ENCODE measurements around the gene B3GALNT1. TPM values are rescaled to one million over a fixed set of nuclear protein-coding genes. Genes with fewer than 3 reads are reported as not detected.

Gene B3GALNT1
- polyA plus RNA-seq, 2 of the 4 experiments (the other 2 are of a cell fraction), result 0.13 to 0.14 TPM

DNA sequence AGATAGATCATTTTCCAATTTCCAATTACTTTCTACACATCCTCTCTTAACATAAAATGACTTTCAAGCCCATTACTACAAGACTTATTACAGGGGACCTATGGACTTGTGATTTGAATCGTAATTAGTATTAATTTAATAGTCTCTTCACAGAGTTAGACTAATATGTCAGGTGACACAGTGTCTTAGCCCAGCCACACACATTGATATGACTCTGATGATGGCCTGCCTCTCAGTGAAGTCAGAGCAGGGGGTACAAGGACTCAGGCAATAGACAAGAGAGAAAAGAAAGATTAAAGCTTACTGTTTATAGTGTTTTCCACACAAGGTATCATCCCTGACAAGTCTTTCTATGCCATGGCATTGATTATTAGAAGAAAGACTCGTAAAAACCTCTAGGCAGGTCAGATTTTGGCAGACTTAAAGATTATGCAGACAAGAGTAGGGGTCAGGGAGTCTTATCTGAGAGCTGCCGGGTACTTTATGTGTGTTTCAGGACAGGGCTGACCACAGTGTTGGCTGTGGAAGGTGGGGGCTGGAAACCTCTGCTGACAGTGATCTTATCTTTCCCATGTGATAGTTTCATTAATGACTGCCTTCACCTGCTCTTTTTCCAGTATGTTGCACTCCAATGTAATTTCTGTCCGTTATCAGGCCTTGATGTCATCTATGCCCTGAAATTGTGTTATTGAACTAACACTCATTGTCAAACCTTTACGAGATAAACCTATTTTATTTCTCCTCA, 50.1 kb downstream of the B3GALNT1 start:
- FAIRE-seq (no peak), ATAC-seq (no peak)
- POLR2A ChIA-PET, result no interaction called here

GRCh38 chr3:161051856-161052255, 53.3 kb downstream of the B3GALNT1 start:
- no peaks in the 10 kb centered on the region for H3K4me1 ChIP-seq
- no peak overlapping the region for H3K27ac ChIP-seq
- CTCF ChIA-PET, result no interaction called here
- 43% methylated on average over 6 of the region's 6 CpGs for WGBS (ENCODE audit: missing lambda C conversion rate)
- ATAC-seq (no peak), DNase-seq (ENCODE audit: low read depth in 1 of 2, low spot score in 1 of 2) (no peak), FAIRE-seq (no peak)
- no peaks in the 10 kb centered on the region for H3K9me3 ChIP-seq
- no peak overlapping the region for H3K4me3 ChIP-seq
- H3K4me2 ChIP-seq, result no peak overlapping the region
- POLR2A ChIA-PET, result no interaction called here
- TF ChIP-seq EP300 (IDR thresholded peaks at IDR 0.05) (no peak), TFCP2L1 (CRISPR knock-in tag; IDR thresholded peaks at IDR 0.05) (no peak), BHLHE40 (IDR thresholded peaks at IDR 0.05; ENCODE audit: low read depth, low read length) (no peak), NPAS2 (CRISPR knock-in tag; IDR thresholded peaks at IDR 0.05; ENCODE audit: borderline replicate concordance) (no peak), NFE2L2 (conservative IDR thresholded peaks at IDR 0.05; ENCODE audit: low read length) (no peak), TP53 (CRISPR knock-in tag; IDR thresholded peaks at IDR 0.05) (no peak), MAFK (IDR thresholded peaks at IDR 0.05; ENCODE audit: partially characterized antibody) (no peak), MAZ (IDR thresholded peaks at IDR 0.05; ENCODE audit: borderline replicate concordance, low read depth, low read length) (no peak)
- TF ChIP-seq, protein P1, sequence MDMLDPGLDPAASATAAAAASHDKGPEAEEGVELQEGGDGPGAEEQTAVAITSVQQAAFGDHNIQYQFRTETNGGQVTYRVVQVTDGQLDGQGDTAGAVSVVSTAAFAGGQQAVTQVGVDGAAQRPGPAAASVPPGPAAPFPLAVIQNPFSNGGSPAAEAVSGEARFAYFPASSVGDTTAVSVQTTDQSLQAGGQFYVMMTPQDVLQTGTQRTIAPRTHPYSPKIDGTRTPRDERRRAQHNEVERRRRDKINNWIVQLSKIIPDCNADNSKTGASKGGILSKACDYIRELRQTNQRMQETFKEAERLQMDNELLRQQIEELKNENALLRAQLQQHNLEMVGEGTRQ (IDR thresholded peaks at IDR 0.05), result no peak
- TF ChIP-seq, protein P2, sequence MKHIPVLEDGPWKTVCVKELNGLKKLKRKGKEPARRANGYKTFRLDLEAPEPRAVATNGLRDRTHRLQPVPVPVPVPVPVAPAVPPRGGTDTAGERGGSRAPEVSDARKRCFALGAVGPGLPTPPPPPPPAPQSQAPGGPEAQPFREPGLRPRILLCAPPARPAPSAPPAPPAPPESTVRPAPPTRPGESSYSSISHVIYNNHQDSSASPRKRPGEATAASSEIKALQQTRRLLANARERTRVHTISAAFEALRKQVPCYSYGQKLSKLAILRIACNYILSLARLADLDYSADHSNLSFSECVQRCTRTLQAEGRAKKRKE (CRISPR knock-in tag; IDR thresholded peaks at IDR 0.05; ENCODE audit: low read depth), result no peak
- TF ChIP-seq, protein P3, sequence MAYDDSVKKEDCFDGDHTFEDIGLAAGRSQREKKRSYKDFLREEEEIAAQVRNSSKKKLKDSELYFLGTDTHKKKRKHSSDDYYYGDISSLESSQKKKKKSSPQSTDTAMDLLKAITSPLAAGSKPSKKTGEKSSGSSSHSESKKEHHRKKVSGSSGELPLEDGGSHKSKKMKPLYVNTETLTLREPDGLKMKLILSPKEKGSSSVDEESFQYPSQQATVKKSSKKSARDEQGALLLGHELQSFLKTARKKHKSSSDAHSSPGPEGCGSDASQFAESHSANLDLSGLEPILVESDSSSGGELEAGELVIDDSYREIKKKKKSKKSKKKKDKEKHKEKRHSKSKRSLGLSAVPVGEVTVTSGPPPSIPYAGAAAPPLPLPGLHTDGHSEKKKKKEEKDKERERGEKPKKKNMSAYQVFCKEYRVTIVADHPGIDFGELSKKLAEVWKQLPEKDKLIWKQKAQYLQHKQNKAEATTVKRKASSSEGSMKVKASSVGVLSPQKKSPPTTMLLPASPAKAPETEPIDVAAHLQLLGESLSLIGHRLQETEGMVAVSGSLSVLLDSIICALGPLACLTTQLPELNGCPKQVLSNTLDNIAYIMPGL (CRISPR knock-in tag; IDR thresholded peaks at IDR 0.05; ENCODE audit: borderline replicate concordance), result no peak

More for the DNA sequence above, 50.1 kb downstream of the B3GALNT1 start:
- no peak overlapping the region for H3K27ac ChIP-seq
- no peak for TF ChIP-seq TP53 (CRISPR knock-in tag; IDR thresholded peaks at IDR 0.05)
- TF ChIP-seq, protein P4, sequence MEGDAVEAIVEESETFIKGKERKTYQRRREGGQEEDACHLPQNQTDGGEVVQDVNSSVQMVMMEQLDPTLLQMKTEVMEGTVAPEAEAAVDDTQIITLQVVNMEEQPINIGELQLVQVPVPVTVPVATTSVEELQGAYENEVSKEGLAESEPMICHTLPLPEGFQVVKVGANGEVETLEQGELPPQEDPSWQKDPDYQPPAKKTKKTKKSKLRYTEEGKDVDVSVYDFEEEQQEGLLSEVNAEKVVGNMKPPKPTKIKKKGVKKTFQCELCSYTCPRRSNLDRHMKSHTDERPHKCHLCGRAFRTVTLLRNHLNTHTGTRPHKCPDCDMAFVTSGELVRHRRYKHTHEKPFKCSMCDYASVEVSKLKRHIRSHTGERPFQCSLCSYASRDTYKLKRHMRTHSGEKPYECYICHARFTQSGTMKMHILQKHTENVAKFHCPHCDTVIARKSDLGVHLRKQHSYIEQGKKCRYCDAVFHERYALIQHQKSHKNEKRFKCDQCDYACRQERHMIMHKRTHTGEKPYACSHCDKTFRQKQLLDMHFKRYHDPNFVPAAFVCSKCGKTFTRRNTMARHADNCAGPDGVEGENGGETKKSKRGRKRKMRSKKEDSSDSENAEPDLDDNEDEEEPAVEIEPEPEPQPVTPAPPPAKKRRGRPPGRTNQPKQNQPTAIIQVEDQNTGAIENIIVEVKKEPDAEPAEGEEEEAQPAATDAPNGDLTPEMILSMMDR (IDR thresholded peaks at IDR 0.05), result no peak
- TF ChIP-seq GATA3 (IDR thresholded peaks at IDR 0.05; ENCODE audit: borderline replicate concordance), result no peak
- TF ChIP-seq, protein P5, sequence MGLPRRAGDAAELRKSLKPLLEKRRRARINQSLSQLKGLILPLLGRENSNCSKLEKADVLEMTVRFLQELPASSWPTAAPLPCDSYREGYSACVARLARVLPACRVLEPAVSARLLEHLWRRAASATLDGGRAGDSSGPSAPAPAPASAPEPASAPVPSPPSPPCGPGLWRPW (IDR thresholded peaks at IDR 0.05), result no peak
- no peak for TF ChIP-seq RCOR1 (IDR thresholded peaks at IDR 0.05; ENCODE audit: low read depth, low read length)
- TF ChIP-seq POLR2AphosphoS2 (conservative IDR thresholded peaks at IDR 0.05; ENCODE audit: low read length), result no peak
- no peak for TF ChIP-seq BHLHE40 (IDR thresholded peaks at IDR 0.05; ENCODE audit: low read depth, low read length)
- TF ChIP-seq MAZ (IDR thresholded peaks at IDR 0.05; ENCODE audit: borderline replicate concordance, low read depth, low read length), result no peak
- no peak for TF ChIP-seq HEYL (CRISPR knock-in tag; IDR thresholded peaks at IDR 0.05)
- TF ChIP-seq CHD4 (IDR thresholded peaks at IDR 0.05; ENCODE audit: borderline replicate concordance), result no peak
- TF ChIP-seq FOSB (CRISPR knock-in tag; IDR thresholded peaks at IDR 0.05), result no peak
- TF ChIP-seq EHMT2 (IDR thresholded peaks at IDR 0.05; ENCODE audit: low read depth), result no peak
- TF ChIP-seq ZFP36 (IDR thresholded peaks at IDR 0.05; ENCODE audit: borderline replicate concordance, partially characterized antibody), result no peak
- no peak for TF ChIP-seq ESRRA (IDR thresholded peaks at IDR 0.05; ENCODE audit: borderline replicate concordance, low read length)
- TF ChIP-seq MYC (IDR thresholded peaks at IDR 0.05; ENCODE audit: borderline replicate concordance, low read length), result no peak
- TF ChIP-seq, protein P6, sequence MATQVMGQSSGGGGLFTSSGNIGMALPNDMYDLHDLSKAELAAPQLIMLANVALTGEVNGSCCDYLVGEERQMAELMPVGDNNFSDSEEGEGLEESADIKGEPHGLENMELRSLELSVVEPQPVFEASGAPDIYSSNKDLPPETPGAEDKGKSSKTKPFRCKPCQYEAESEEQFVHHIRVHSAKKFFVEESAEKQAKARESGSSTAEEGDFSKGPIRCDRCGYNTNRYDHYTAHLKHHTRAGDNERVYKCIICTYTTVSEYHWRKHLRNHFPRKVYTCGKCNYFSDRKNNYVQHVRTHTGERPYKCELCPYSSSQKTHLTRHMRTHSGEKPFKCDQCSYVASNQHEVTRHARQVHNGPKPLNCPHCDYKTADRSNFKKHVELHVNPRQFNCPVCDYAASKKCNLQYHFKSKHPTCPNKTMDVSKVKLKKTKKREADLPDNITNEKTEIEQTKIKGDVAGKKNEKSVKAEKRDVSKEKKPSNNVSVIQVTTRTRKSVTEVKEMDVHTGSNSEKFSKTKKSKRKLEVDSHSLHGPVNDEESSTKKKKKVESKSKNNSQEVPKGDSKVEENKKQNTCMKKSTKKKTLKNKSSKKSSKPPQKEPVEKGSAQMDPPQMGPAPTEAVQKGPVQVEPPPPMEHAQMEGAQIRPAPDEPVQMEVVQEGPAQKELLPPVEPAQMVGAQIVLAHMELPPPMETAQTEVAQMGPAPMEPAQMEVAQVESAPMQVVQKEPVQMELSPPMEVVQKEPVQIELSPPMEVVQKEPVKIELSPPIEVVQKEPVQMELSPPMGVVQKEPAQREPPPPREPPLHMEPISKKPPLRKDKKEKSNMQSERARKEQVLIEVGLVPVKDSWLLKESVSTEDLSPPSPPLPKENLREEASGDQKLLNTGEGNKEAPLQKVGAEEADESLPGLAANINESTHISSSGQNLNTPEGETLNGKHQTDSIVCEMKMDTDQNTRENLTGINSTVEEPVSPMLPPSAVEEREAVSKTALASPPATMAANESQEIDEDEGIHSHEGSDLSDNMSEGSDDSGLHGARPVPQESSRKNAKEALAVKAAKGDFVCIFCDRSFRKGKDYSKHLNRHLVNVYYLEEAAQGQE (IDR thresholded peaks at IDR 0.05), result no peak
- no peak for TF ChIP-seq HOXB13 (CRISPR knock-in tag; IDR thresholded peaks at IDR 0.05; ENCODE audit: low read depth)
- no peak for TF ChIP-seq E2F6 (IDR thresholded peaks at IDR 0.05; ENCODE audit: borderline replicate concordance, low read depth)
- no peak for TF ChIP-seq NFE2L2 (conservative IDR thresholded peaks at IDR 0.05; ENCODE audit: low read length)
- TF ChIP-seq FOSL2 (IDR thresholded peaks at IDR 0.05), result no peak
- TF ChIP-seq FOSL2 (CRISPR knock-in tag; IDR thresholded peaks at IDR 0.05), result no peak
- WGBS (ENCODE audit: missing lambda C conversion rate), result 26% methylated on average over 5 of the region's 5 CpGs
- no peak overlapping the region for H3K4me2 ChIP-seq
- no peak overlapping the region for H3K4me3 ChIP-seq
- CTCF ChIA-PET, result no interaction called here
- H3K4me1 ChIP-seq, result no peaks in the 10 kb centered on the region
- no peaks in the 10 kb centered on the region for H3K9me3 ChIP-seq
- no peak for DNase-seq (ENCODE audit: low read depth in 1 of 2, low spot score in 1 of 2)

Measured in A549 (cell line).